ENCODE results near the gene RCOR1. TPM values are rescaled to one million over a fixed set of nuclear protein-coding genes. Genes with fewer than 3 reads are reported as not detected.

Gene RCOR1
- total RNA-seq, 1 experiment from 2014 or later: 34.1 TPM

DNA sequence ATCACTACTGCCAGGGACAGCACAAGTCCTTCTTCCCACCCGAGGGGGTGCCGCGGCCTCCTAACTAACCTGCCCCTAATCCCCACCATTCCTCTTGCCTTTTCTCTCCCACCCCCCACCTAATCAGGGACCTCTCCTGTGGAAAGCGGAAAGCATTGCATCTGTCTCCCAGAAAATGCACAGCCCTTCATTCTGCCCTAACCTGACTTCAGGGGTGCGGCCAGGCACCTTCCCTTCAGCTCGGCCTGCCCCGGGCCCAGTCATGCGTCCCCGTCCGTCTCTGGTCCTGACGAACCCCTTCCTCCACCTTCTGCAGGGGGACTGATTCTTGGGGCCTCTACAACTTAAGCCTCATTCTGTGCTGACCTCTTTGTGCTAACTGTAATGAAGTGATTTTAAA, 140.9 kb downstream of the RCOR1 start:
- TF ChIP-seq, protein P1, sequence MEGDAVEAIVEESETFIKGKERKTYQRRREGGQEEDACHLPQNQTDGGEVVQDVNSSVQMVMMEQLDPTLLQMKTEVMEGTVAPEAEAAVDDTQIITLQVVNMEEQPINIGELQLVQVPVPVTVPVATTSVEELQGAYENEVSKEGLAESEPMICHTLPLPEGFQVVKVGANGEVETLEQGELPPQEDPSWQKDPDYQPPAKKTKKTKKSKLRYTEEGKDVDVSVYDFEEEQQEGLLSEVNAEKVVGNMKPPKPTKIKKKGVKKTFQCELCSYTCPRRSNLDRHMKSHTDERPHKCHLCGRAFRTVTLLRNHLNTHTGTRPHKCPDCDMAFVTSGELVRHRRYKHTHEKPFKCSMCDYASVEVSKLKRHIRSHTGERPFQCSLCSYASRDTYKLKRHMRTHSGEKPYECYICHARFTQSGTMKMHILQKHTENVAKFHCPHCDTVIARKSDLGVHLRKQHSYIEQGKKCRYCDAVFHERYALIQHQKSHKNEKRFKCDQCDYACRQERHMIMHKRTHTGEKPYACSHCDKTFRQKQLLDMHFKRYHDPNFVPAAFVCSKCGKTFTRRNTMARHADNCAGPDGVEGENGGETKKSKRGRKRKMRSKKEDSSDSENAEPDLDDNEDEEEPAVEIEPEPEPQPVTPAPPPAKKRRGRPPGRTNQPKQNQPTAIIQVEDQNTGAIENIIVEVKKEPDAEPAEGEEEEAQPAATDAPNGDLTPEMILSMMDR (conservative IDR thresholded peaks at IDR 0.05): no peak

More for the DNA sequence above, 140.9 kb downstream of the RCOR1 start:
- Mint-ChIP-seq H3K4me1 (peaks cover 5 to 8% of the 10 kb centered on the region in 2 experiments; a peak in 2 of 4 replicates), H3K27me3 (ENCODE audit: low read depth) (no peaks in the 10 kb centered on the region; the same call in 1 of the 2 replicates), H3K27ac (peak overlapping the region in 2 of 3 experiments; percentile 19 to 81; a peak in 2 of 7 replicates), H3K36me3 (ENCODE audit: insufficient read depth in 1 of 3, low read depth in 3 of 3) (peaks cover 10 to 34% (median 14%) of the 10 kb centered on the region in 3 experiments), H3K4me3 (no peak overlapping the region), H3K9me3 (no peaks in the 10 kb centered on the region)
- H2BK120ac ChIP-seq (ENCODE audit: low read depth, low read length, poor library complexity, severe bottlenecking): no peak overlapping the region
- no peak overlapping the region for H3K4ac ChIP-seq (ENCODE audit: low read depth, low read length)
- no peak overlapping the region for H3K18ac ChIP-seq (ENCODE audit: insufficient read length, low read depth, low read length)
- no peaks in the 10 kb centered on the region for H4K20me1 ChIP-seq (ENCODE audit: control insufficient read depth, insufficient read depth, insufficient read length)
- no peak overlapping the region for H3T11ph ChIP-seq (ENCODE audit: low read length)
- no peaks in the 10 kb centered on the region for H3K23me2 ChIP-seq (ENCODE audit: insufficient read length, low read depth, low read length, poor library complexity, severe bottlenecking)
- H3K23ac ChIP-seq (ENCODE audit: insufficient read length, low read depth, low read length): no peak overlapping the region
- no peak overlapping the region for H2BK15ac ChIP-seq (ENCODE audit: low read depth, low read length)
- H3K4me2 ChIP-seq (ENCODE audit: insufficient read depth, insufficient read length, low read length): no peak overlapping the region
- H4K91ac ChIP-seq (ENCODE audit: insufficient read length, low read depth, low read length): no peak overlapping the region
- H3K27me3 ChIP-seq (ENCODE audit: insufficient read depth, low read length): no peaks in the 10 kb centered on the region
- H2AFZ ChIP-seq (ENCODE audit: low read length): no peak overlapping the region
- H3K56ac ChIP-seq (ENCODE audit: insufficient read length, low read depth, low read length): no peak overlapping the region
- no peaks in the 10 kb centered on the region for H3K9me3 ChIP-seq (ENCODE audit: control insufficient read depth, low read depth, low read length)
- no peaks in the 10 kb centered on the region for H3K4me1 ChIP-seq (ENCODE audit: insufficient read depth, low read length)
- no peak for DNase-seq
- no peak overlapping the region for H3K9ac ChIP-seq (ENCODE audit: extremely low read depth, insufficient read length, low read length)
- H3K14ac ChIP-seq (ENCODE audit: insufficient read depth, low read length): no peak overlapping the region
- no peak overlapping the region for H2BK12ac ChIP-seq (ENCODE audit: insufficient read length, low read depth, low read length)
- H2BK20ac ChIP-seq (ENCODE audit: low read depth, low read length, poor library complexity, severe bottlenecking): no peak overlapping the region
- no peak overlapping the region for H2BK5ac ChIP-seq (ENCODE audit: insufficient read length, low read length)
- H3K27ac ChIP-seq (ENCODE audit: insufficient read length, low read depth, low read length): no peak overlapping the region
- no peak overlapping the region for H4K8ac ChIP-seq (replicated peaks; ENCODE audit: insufficient read length, low read depth, low read length)
- WGBS (ENCODE audit: extremely low coverage, insufficient read length, low lambda C conversion rate): no CpG with 5 or more reads among the region's 11 CpGs
- no peaks in the 10 kb centered on the region for H3K79me1 ChIP-seq (ENCODE audit: insufficient read depth, low read depth, low read length, poor library complexity, severe bottlenecking)
- no peak overlapping the region for H4K5ac ChIP-seq (ENCODE audit: insufficient read length, low read depth, low read length)
- no peaks in the 10 kb centered on the region for H3K79me2 ChIP-seq (ENCODE audit: insufficient read depth, low read length)
- no peak overlapping the region for H2AK5ac ChIP-seq (ENCODE audit: insufficient read length, low read length)
